Kidney (tissue), 14 donors: Measurements from ENCODE around the gene AMFR. TPM values are rescaled to one million over a fixed set of nuclear protein-coding genes. Genes with fewer than 3 reads are reported as not detected.
A peak's percentile ranks its signal among the peaks of the same experiment; 100 is the strongest.

ENCODE experiments used
- DNase-seq, 5 donors: peaks; one replicate each; pipeline ENCODE4 v3.0.0-alpha.2; 2013 to 2020
- FAIRE-seq: peaks from 2 replicates; lab custom pipeline; 2012; peaks lifted over from hg19 to GRCh38; lab: Jason Lieb, UNC
- H3K27ac ChIP-seq, 2 donors: one replicate each; pipeline ENCODE4 v1.7.0; 2013; ENCODE audit warnings: low read depth in 2 of 2, low read length in 2 of 2, inconsistent platforms in 1 of 2
- H3K27me3 ChIP-seq: one replicate; pipeline ENCODE4 v1.7.1; 2013; ENCODE audit warnings: low read length, inconsistent platforms; ENCODE audit not compliant: control insufficient read depth, insufficient read depth
- H3K36me3 ChIP-seq, 3 donors: one replicate each; pipeline versions ENCODE4 v1.7.0 to v1.7.1; 2013; ENCODE audit warnings: low read length in 3 of 3, control low read depth in 1 of 3, inconsistent platforms in 1 of 3; ENCODE audit not compliant: insufficient read depth in 3 of 3, control insufficient read depth in 2 of 3
- H3K4me1 ChIP-seq, 3 donors: one replicate each; pipeline versions ENCODE4 v1.7.0 to v1.7.1; 2013; ENCODE audit warnings: low read length in 3 of 3, inconsistent platforms in 1 of 3, low read depth in 1 of 3; ENCODE audit not compliant: control insufficient read depth in 2 of 3, insufficient read depth in 2 of 3
- H3K4me3 ChIP-seq, 3 donors: one replicate each; pipeline versions ENCODE4 v1.7.0 to v1.8.1; 2013; ENCODE audit warnings: low read length in 3 of 3, control low read depth in 1 of 3, inconsistent platforms in 1 of 3
- H3K9ac ChIP-seq, 3 donors: one replicate each; pipeline versions ENCODE4 v1.7.0 to v1.7.1; 2013; ENCODE audit warnings: low read length in 3 of 3, control low read depth in 1 of 3, inconsistent platforms in 1 of 3
- H3K9me3 ChIP-seq, 3 donors: one replicate each; pipeline versions ENCODE4 v1.7.0 to v1.7.1; 2013; ENCODE audit warnings: low read length in 3 of 3, control low read depth in 1 of 3, inconsistent platforms in 1 of 3; ENCODE audit not compliant: control insufficient read depth in 2 of 3, insufficient read depth in 1 of 3
- intact Hi-C: fragments of 100-400 bp; cut with DNase I; formaldehyde crosslinking; loops from one replicate; pipeline ENCODE4 v1.11.1; 2022
- polyA plus RNA-seq: library from polyadenylated mRNA; stranded (reverse); fragments of 350-450 nt; fragmentation: Illumina TruSeq; extraction: RNeasy Lipid Tissue Mini Kit (QIAGEN cat#74804); gene quantifications from one replicate; pipeline ENCODE4 v1.2.3, GENCODE V29; 2014; ENCODE audit warnings: low read depth, low replicate concordance; ENCODE audit not compliant: insufficient read depth
- total RNA-seq: library from RNA; stranded (reverse); fragmentation: NEBNext Ultra II Directional; extraction: Animal tissue kit (Norgen Biotek cat#: 25700); gene quantifications from one replicate; pipeline ENCODE4 v1.2.1, GENCODE V29; 2021
- TF ChIP-seq, protein P1 (sequence below): IDR thresholded peaks from 3 replicates; pipeline ENCODE4 v1.5.1; 2012; ENCODE audit warnings: mild to moderate bottlenecking, moderate library complexity, borderline replicate concordance; ENCODE audit not compliant: insufficient read depth; ENCODE audit errors: extremely low read depth
- donor health status: control.
- donor health status: control.
- donor health status: control.
- donor health status: control.
- donor health status: control.
- donor health status: DM: yes; HTN: yes; CAD: no.
- donor health status: Normal renal cell carcinoma (clear cell type).

Gene AMFR
- total and polyA plus RNA-seq, 2 donors from 2014 or later = 143 to 163 TPM

DNA sequence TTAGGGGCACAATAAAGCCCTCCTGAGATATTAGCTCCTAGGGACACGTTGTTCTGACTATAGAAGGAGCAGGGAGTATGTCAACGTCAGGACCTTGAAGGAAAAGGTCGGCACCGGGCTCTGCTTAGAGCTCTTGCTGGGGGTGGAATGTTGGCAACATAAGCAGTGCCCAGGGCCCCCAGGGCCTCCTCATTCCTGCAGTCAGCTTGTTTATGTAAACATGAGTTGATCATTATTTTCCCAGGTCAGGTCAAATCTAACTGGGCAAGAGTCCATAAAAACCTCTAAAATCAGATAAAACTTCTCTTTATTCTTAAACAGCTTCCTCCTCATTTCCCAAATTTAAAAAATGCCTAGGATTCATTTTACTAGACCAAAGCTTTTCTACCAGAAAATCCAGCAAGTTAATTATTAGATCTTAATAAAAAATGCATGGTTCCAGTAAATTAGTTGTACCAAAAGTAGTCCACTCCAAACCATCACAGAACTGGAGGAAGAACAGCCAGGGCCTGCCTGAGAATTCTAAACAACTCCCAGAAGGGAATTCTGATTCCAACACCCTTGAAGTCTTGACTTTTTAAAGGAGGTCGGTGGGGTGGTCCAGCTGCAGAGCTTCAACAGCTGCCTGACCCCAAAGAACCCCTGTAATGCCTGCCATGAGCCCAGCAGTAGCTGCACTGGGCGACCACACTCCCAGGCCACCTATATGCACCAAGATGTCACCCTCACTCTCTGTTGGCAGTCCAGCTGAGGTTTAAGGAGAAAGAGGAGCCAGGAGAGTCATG lies 54.3 kb downstream of the AMFR start:
- H3K4me1 ChIP-seq = peaks cover 12 to 64% (median 44%) of the 10 kb centered on the region in 3 donors
- no peaks in the 10 kb centered on the region for H3K9me3 ChIP-seq
- FAIRE-seq (peak; percentile 42), DNase-seq (peak in 4 of 5 donors; percentile 57 to 78 (median 72))
- H3K36me3 ChIP-seq = peaks cover 2 to 11% (median 4%) of the 10 kb centered on the region in 3 donors
- intact Hi-C loops = no loop called here
- no peak overlapping the region for H3K4me3 ChIP-seq
- H3K27ac ChIP-seq = peak overlapping the region; percentile 80 to 87
- H3K9ac ChIP-seq = peak overlapping the region in 1 of 3 donors; percentile 38
- TF ChIP-seq, protein P1, sequence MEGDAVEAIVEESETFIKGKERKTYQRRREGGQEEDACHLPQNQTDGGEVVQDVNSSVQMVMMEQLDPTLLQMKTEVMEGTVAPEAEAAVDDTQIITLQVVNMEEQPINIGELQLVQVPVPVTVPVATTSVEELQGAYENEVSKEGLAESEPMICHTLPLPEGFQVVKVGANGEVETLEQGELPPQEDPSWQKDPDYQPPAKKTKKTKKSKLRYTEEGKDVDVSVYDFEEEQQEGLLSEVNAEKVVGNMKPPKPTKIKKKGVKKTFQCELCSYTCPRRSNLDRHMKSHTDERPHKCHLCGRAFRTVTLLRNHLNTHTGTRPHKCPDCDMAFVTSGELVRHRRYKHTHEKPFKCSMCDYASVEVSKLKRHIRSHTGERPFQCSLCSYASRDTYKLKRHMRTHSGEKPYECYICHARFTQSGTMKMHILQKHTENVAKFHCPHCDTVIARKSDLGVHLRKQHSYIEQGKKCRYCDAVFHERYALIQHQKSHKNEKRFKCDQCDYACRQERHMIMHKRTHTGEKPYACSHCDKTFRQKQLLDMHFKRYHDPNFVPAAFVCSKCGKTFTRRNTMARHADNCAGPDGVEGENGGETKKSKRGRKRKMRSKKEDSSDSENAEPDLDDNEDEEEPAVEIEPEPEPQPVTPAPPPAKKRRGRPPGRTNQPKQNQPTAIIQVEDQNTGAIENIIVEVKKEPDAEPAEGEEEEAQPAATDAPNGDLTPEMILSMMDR = no peak
- no peaks in the 10 kb centered on the region for H3K27me3 ChIP-seq

DNA sequence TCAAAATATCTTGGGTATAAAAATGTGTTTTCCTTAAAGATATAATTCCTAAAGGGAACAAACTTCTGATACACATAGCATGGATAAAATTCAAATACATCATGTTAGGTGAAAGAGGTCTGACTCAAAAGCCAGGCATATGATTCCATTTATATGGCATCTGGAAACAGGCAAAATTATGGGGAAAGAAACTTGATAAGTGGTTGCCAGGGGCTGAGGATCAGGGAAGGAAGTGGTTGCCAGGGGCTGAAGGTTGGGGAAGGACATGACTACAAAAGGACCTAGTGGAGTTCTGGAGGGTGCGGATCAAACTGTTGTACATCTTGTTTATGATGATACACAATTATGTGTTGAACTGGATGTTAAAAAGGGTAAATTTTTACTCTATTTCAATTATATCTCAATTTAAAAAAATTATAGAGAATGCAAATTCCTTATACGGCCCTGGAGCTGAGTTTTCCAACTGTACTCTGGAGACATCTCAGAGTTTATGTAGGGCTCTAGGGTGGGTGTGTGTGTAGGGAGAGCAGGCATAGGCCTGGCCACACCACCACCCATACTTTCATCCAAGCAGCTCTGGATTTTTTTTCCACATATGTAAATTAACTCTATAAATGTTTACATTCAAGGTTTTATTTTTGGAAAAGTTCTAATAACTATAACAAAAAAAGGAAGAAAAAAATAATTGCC lies 55.0 kb downstream of the AMFR start:
- Histone ChIP-seq H3K27ac (peak overlapping the region; percentile 80 to 87), H3K4me3 (no peak overlapping the region), H3K36me3 (peaks cover 2 to 11% (median 4%) of the 10 kb centered on the region in 3 donors), H3K9ac (peak overlapping the region in 1 of 3 donors; percentile 38), H3K9me3 (no peaks in the 10 kb centered on the region), H3K27me3 (no peaks in the 10 kb centered on the region), H3K4me1 (peaks cover 12 to 67% (median 45%) of the 10 kb centered on the region in 3 donors)
- DNase-seq (no peak), FAIRE-seq (no peak)
- intact Hi-C loops = no loop called here
- TF ChIP-seq, protein P1 = no peak

DNA sequence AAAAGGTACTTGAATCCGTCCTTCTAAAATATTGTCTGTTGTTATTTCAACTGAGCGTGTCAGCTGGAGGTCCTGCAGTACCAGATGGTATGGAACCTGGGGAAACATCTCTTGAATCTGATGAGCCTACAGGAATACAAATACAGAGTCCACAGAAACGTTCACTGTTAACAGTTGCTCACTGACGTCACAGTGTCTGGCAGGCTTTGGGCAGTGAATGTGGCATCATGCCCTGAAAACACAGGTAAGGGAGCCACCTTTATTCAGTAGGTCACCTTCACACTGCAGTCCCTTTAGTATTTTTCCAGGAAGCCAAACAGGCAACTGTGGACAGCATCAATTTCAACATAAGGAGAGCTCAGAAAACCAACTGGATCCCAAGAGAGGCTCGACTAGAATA lies 56.1 kb downstream of the AMFR start:
- no peak overlapping the region for H3K4me3 ChIP-seq
- TF ChIP-seq, protein P1 = no peak
- H3K36me3 ChIP-seq = peaks cover 2 to 11% (median 2%) of the 10 kb centered on the region in 3 donors
- FAIRE-seq = no peak
- no peak overlapping the region for H3K9ac ChIP-seq
- intact Hi-C loops = no loop called here
- H3K4me1 ChIP-seq = peaks cover 12 to 75% (median 49%) of the 10 kb centered on the region in 3 donors
- DNase-seq = no peak
- no peaks in the 10 kb centered on the region for H3K9me3 ChIP-seq
- peak overlapping the region; percentile 80 to 87 for H3K27ac ChIP-seq
- no peaks in the 10 kb centered on the region for H3K27me3 ChIP-seq
